Cerebellar nuclear complex (tissue), 1 donor: ENCODE measurements around the gene ATP1A1.

Source experiments
- DNase-seq, 2 experiments: peaks; one replicate each; lab custom pipeline; 2025; lab: John Stamatoyannopoulos, UW

ATP1A1 gene

DNA sequence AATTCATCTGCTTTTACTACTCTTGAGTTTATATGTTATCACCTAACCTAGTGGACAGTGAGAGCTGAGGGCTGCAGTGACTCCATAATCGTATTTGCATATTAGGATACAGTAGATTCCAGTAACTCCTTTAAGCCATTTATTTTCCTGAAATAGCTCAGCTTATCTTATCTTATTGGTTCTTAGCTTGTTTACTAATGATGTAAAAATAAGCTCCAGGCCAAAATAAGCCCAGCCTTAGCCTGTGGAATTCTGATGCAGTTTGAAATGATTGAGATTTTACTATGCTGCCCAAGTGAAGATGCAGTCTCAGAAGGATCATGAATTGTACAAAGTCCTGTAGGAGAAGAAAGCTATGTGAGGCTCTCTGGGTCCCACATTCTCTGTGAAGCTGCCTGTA is 18.1 kb downstream of the ATP1A1 start:
- DNase-seq: no peak

DNA sequence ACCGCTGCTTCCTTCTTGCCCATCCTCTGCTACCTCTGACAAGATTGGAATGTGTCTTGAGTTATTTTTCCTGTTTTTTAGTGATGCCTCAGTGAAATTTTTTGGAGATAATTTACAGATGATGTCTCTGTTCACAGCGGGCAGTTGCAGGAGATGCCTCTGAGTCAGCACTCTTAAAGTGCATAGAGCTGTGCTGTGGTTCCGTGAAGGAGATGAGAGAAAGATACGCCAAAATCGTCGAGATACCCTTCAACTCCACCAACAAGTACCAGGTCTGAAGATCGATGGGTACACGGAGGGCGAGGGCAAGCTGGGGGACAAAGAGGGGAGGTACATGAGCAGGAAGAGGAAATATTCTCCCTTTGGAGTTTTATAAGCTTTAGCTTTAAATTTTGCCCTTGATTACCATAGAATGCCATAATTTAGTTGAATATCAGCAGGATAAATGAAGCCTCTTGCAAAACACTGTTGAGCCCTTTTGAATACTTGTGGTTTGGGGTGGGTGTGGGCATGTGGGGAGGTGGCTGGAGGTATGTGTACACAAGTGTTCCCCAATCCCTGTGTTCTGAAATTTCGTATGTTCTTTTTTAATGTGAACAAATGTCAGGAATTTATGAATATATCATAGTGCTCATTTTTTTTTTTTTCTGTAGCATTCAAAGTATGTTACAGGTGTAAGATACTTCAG is 19.8 kb downstream of the ATP1A1 start:
- DNase-seq: no peak

DNA sequence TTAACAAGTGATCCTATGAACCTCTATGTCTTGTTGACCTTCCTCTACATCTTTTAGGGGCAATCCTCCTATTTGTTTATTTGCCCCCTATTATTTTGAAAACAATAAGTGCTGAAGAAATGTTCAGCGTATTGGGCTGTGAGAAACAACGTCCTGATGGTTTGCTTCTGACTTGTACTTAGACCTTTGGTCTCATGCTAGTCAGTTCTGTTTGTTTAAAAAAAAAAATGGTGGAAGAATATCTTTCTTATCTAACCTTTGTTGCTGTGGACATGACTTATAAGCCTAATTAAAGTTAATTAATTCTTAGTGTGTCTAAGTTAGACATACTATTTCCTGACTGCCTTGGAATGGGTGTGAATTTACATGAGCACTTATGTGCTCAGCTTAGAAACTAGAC is 20.7 kb downstream of the ATP1A1 start:
- no peak for DNase-seq

DNA sequence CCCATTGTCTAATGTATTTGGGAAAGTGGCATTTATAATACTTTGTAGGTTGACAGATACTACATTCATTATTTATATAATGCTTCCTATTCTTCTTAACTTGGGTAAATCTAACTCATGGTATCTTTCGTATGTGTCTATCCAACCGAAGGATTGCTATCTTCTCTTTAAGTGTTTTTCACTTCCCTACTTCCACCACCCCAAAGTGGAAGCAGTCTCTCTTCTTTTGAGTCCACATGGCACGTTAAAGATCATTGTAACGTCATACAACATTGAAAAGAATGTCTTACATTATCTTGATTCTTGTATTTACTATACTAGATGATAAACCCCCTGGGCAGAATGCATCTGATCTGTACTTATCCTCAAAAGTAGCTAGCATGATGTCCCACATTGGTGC is 21.2 kb downstream of the ATP1A1 start:
- no peak for DNase-seq

DNA sequence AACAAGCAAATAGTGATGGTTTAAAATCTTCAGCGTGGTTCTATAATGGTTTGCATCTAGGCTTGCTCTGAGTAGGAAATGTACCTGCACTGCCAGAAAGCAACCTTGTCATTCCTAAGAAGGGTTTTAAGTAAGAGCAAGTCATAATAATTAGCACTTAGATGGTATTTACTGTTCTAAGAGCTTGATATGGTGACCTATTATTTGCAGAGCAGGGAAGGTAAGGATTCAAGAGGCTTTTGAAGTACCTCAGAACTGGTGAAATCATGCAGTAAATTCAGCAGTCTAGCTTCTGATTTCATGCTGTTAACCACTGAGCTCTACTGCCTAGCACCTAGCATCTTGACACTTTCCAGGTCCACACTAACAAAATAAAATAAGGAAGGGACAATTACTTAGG is 23.7 kb downstream of the ATP1A1 start:
- DNase-seq: no peak

DNA sequence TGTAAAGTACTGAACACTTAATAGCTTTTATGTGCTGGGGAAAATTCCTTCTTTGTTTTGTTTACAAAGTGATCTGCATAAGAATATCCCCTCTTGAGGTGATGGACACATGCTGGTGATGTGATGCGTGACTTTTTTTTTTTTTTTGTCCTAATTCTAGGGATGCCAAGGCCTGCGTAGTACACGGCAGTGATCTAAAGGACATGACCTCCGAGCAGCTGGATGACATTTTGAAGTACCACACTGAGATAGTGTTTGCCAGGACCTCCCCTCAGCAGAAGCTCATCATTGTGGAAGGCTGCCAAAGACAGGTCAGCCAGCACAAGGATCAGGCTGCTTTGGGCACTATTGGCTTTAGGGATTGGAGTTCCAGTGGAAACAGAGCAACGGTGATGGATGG is 24.7 kb downstream of the ATP1A1 start:
- DNase-seq: no peak

DNA sequence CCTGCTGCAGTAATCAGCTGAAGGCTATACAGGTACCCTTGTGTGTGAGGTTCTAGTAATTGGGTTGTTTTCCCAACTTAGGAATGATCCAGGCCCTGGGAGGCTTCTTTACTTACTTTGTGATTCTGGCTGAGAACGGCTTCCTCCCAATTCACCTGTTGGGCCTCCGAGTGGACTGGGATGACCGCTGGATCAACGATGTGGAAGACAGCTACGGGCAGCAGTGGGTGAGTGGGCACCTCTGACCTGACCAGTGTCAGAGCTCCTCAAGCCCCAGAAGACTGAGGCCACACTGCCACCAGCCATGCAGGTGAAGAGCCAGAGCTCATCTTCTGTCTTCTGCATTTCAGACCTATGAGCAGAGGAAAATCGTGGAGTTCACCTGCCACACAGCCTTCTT is 27.7 kb downstream of the ATP1A1 start:
- no peak for DNase-seq

DNA sequence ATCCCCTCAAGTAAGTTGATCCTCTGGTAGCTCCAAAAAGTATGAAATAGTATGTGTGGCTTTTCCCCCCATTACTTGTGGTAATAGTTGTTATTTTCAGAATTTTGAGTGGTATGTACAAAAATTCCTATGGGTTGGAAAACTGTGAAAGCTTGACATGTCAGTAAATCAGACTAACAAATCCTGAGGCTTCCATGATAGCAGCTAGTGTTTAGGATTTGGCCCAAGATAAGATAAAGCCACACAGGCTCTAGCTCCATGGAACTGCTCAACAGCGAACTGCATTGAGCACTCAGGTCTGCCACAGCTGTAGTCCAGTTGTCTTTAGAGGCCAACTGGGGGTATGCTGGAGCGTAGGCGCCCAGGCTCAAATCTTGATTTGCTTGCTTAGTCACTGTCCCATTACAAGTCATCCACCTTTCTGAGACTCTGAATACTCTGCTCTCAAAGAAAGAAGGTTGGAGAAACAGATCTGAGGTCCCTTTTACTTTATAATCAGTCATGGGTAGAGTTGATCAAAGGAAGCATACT is 28.7 kb downstream of the ATP1A1 start:
- no peak for DNase-seq

DNA sequence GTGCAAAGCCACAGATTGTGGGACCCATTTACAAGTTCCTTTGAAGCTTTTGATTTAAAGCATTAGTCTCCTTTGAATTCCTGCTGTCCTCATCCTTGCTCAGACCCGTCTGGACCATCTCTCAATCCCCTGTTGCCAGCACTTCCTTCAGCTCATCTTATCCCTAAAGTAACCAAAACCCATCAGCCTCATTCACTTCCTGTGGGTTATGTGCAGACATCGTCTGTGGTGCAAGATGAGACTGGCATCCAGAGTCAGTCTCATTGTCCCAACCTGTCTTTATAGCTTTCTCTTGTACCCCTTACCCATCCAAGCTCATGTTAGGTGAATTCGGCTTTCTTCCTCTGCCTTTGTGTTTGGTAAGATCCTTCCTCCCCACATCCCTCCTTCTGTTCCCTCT is 29.3 kb downstream of the ATP1A1 start:
- no peak for DNase-seq

DNA sequence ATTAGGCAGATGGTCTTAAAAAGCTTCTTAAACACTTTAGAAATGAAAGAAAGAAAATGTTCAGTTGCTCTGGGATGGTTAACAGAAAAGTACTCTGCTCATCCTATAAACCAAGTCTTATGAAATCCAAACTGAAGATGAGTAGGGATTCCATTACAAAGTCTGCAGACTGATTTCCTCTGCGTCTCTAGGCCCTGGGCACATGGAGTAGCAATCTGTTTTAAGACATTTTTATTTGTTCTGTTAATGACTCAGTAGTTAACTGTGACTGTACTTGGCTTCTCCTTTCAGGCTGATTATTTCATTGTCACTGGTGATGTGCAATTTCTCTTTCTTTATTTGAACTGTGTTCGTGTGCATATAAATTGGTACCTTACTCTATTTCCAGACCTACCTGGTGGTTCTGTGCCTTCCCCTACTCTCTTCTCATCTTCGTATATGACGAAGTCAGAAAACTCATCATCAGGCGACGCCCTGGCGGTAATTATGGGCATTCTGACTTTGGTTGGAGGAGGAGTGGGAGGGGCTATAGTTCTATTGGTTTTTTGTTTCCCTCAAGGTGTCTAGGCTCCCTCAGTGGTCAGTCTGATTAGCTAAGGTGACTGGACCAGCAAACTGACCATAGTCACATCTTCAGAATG is 30.6 kb downstream of the ATP1A1 start:
- no peak for DNase-seq

DNA sequence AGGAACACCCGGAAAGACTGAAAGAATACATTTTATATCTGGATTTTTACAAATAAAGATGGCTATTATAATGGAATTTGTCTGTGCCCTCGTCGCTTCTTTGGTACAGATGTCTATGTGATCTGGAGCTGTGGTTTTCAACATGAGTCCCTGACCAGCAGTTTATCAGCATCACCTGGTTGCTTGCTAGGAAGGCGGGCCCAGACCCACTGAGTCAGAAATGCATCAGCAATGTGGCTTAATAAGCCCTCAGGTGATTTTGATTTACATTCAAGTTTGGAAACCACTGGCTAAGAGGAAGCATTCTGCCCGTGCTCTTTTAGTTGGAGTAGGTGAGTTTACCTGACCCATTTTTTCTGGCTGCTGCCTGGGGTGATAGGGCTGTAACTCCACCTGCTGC is 31.7 kb downstream of the ATP1A1 start:
- DNase-seq: no peak

DNA sequence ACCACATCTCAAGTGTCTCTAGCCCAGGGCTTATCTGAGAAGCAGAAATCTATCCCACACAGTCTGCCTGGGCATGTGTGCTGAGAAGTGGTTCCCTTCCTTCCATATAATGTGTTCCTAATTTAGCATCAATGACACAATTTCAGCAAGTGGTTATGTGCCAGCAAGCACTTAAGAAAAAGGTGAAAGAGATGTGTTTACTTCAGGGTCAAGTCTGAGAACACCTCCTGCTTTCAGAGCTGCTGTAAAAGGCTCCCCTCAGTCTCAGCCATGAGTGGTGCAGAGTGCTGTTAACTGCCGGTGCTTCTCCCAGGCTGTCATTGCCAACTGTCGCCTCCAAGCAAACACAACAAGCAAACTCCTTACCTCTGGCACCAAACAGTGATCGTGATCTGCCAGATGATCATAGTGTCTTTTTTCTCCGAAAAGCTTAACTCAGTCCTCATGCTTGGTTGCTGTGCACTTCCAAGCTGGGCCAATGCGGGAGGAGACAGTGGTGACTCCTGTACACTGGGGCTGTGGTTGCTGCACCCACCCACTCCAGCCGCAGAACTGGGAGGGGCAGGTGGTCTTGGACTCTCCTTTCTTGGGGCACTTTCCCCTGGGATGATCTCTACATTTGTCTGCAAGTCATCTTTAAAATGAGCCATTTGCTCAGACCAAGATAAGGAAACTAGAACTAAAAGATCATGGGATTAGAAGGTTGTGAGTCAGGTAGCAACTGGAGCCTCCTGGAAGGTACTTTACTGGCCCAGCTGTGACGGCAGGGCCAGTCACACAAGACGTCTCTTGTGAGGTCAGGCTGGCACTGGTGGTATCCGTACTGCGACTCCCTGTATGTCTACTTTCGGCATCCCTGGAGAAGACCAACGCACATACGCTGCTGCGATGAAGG is 32.4 kb downstream of the ATP1A1 start:
- no peak for DNase-seq

DNA sequence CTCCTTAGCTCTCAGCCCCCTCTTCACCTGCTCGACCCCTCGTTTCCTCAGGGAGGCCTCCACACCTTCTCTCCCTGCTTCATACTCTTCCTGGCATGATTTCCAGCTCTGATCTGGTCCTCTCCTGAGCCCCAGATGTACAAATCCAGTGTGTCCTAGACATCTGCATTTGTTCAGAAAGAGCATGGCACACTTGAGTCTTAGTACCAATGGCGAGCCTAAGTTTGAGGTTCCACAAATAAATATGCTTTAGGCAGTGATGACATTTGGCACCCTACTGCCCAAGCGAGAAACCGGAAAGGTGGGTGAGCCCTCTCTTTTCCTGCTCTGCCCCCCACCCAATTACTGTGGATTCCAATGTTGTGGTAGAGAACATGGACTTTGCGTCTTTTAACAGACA is 34.0 kb downstream of the ATP1A1 start:
- no peak for DNase-seq

DNA sequence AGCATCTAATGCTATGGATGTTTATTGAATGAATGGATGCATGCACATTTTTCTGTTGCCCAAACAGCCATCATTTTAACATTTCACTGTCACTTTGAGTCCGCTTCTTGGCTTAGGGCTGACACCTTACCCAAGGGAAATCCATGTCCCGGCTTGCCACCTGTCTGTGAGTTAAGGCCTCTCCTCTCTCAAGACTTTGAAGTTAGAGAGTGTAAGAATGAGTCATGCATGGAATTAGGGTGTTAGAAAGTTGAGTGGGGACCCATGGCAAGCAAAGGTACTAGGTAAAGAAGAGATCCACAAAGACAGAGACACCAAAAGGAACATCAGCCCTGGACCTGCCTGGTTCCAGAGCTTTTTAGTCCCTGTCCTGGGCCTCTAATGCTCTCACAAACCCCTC is 35.1 kb downstream of the ATP1A1 start:
- no peak for DNase-seq

DNA sequence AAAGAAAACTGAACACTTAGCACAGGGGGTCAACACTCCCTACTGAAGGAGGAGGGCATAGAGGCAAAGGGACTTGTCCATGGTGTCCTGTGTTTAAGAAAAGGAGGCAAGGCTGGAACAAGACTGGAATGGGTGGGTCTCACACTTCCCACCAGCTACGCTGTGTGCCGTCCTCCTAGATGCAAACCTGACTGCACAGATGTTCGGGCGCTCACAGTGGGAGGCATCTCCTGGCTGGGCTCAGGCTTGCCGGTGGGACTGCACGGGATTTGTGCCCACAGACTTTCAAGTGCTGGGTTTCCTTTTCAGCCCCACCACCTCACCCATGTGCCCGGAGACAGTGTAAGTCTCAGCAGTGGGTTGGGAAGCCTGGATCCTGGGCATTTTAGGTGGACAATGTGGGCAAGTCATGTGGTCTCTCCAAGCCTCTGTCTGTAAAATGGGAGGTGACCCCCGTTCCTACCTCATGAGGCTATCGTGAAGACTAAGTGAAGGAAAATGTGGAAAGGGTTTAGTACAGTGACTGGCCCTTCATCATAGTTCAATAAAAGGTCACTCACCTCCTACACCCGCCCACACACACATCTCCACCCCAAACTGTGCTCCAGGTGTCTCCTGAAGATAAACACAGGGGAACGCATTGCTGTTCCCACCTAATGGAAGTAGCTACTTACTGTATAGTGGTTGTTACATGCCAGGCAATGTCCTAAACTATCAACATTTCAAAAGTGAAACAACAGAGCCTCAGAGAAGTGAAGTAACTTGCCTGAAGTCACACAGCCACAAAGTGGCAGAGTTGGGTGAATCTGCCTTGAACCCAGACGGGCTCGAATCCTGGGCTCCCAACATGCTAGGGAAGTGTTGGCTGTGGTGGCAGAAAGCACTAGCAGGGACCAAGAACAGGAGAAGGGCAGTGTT is 36.0 kb downstream of the ATP1A1 start:
- no peak for DNase-seq

DNA sequence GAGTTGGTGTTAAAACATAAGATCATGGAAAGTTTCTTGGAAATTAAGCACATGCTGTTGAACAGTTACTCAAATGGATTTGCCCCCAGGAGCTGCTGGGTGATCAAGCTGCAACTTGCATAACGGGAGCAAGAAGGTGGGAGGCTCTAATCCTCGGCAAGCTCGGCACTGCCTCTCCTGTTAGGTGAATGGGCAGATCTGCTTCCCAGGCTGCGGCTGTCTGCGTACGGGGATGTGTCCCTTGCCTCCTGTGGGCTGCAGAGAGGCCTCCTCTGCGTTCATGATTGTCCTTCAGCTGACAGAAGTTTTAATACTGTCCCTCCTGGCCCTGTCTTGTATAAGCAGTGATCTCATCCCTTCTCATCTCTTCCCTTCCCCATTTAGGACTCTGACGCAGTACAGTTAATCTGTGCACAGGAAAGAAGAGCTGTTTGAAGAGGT is 36.7 kb downstream of the ATP1A1 start:
- no peak for DNase-seq

DNA sequence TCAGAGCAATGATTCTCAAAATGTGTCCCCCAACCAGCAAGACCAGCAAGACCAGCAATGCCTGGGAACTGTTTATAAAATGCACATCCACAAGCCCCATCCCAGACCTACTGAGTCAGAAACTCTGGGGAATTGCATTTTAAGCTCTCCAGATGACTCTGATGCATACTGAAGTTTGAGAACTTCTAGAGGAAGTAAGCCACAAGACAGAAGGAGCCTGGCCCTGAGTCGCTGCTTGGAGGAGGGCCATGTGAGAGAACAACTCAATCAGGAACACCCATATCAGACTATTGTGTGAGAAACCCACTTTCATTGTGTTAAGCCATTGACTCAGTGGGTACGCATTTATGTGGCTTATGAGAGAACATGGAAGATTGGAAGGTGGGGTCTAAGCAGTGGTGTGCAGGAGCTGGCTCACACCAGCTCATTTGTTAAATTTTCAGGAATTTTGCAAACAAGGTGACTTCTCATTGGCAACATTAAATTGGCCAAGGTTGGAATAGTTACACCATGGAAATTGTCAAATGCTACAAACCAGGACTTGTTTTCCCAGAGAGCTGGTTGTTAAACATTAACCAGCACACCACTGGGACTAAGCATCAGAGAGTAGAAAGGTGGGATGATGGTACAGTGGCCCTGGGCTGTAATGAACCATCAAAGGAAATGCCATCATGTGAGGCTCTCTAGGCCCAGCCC is 38.9 kb downstream of the ATP1A1 start:
- no peak for DNase-seq

DNA sequence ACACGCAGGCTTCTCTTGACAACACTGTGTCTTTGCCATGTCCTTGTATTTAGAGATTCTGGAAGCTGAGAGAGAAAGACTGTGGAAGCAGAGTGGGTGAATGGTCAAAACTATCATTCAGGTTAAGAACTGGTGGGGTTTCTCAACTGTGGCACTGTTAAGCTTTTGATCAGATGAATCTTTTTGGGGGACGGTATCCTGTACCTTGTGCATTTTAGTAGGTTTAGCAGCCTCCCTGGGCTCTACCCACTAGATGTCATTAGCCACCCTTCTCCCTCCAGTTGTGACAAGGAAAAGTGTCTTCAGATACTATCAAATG is 39.4 kb downstream of the ATP1A1 start:
- no peak for DNase-seq

DNA sequence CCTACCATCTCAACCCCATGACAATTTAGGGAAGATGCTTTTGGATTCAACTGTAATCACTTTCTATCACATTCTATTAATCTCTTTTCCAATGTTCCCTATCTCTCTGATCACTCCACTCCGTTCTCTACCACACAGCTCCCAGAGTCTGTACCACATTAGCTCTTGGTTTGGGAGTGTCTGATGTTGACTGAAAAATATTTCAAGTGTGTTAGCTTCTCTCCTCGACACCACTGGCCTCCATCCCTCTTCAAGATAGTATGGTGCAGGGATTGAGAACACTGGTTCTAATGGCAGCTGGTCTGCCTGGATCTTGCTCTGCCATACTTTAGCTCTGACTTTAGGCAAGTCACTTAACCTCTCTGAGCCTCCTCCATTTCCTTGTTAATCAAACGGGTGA is 39.9 kb downstream of the ATP1A1 start:
- DNase-seq: no peak

DNA sequence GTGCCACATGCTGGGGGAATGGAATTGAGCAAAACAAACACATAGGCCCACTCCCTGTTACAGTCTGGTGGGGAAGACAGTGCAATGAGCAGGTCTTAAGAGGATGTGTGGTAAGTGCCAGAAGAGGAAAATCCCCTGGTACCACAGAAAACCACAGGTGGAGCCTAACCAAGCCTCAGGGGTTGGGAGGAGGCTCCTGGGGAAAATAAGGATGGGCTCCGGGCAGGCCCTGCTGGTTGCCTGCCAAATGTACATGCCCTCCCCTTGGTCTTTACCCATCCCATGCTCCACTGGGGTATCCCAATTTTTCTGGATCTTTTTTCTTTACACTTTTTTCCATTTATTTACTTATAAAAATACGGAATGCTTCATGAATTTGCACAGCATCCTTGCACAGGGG is 40.4 kb downstream of the ATP1A1 start:
- DNase-seq: no peak

DNA sequence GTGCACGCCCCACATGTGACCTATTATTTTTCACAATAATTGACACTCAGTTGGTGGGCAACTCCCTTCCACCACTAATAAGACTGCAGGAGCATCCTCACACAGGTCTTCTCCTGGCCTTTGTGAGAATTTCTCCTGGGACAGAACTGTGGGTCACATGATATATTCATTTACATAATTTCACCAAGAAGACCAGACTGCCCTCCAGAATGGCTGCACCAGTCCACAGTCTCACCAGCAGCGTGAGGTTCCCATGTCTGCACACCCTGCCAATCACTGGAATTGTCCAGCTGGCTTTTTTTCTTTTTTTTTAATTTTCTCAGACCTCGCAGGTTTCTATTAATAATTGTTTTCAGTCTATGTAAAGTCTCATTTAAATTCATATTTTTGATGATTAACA is 41.3 kb downstream of the ATP1A1 start:
- DNase-seq: no peak
